Fibroblast of pulmonary artery (primary cell): ENCODE measurements around the gene SRSF4.
"Not testable (repeated sequence)": the region's sequence is repeated elsewhere in the genome, so short reads cannot be mapped to it uniquely, and the experiment has no call there.

Experiments
- DNase-seq: peaks from one replicate; pipeline ENCODE4 v3.0.0-alpha.2; 2010; ENCODE audit warnings: low read depth
- H3K4me3 ChIP-seq: replicated peaks from 2 replicates; pipeline ENCODE4 v1.5.1; 2011; ENCODE audit warnings: low read depth, mild to moderate bottlenecking, control low read depth, low read length, moderate library complexity
- TF ChIP-seq, protein P1 (sequence below): IDR thresholded peaks from 2 replicates; pipeline ENCODE4 v1.5.1; 2011; ENCODE audit warnings: mild to moderate bottlenecking, control low read depth, low read length, inconsistent platforms; ENCODE audit errors: missing control alignments

Gene SRSF4

DNA sequence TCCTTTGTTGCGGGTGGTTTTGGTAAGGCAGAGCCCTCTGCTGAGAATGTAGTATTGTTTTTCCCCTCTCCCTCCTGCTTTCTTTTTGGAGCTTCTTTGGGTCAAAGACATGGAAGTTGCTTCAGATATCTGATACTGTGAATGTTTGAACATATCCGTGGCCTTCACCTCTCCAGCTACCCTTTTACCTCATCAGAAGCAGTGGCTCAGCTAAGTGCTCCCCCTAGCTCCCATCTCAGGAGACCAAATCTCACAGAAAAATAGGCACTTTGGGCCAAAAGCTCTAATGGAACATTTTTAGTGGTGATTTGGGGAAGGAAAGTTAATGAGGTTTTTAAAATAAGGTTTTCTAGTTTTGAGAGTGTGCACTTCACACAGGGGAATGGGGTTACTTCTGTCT, 64.3 kb downstream of the SRSF4 start:
- DNase-seq, result no peak
- no peak overlapping the region for H3K4me3 ChIP-seq
- TF ChIP-seq, protein P1, sequence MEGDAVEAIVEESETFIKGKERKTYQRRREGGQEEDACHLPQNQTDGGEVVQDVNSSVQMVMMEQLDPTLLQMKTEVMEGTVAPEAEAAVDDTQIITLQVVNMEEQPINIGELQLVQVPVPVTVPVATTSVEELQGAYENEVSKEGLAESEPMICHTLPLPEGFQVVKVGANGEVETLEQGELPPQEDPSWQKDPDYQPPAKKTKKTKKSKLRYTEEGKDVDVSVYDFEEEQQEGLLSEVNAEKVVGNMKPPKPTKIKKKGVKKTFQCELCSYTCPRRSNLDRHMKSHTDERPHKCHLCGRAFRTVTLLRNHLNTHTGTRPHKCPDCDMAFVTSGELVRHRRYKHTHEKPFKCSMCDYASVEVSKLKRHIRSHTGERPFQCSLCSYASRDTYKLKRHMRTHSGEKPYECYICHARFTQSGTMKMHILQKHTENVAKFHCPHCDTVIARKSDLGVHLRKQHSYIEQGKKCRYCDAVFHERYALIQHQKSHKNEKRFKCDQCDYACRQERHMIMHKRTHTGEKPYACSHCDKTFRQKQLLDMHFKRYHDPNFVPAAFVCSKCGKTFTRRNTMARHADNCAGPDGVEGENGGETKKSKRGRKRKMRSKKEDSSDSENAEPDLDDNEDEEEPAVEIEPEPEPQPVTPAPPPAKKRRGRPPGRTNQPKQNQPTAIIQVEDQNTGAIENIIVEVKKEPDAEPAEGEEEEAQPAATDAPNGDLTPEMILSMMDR, result peak; percentile 24

DNA sequence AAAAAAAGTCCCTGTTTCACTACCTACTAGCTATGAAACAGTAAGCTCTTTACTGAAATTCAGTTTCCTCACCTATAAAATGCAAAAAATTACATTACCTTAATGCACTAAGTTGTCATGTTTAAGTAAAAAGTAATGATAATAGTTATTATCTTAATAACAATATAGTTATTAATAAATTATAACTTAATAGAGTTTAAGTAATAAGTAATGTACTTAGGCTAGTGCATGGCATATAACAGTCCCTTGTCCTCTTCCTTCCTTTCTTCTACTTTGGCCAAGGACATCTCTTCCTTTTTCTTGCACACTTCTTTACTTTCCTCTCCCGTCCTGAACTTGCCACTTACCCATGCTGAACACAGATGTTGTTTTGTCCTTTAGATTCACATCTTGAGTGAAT, 67.0 kb downstream of the SRSF4 start:
- DNase-seq, result no peak
- H3K4me3 ChIP-seq, result no peak overlapping the region
- TF ChIP-seq, protein P1, result no peak

DNA sequence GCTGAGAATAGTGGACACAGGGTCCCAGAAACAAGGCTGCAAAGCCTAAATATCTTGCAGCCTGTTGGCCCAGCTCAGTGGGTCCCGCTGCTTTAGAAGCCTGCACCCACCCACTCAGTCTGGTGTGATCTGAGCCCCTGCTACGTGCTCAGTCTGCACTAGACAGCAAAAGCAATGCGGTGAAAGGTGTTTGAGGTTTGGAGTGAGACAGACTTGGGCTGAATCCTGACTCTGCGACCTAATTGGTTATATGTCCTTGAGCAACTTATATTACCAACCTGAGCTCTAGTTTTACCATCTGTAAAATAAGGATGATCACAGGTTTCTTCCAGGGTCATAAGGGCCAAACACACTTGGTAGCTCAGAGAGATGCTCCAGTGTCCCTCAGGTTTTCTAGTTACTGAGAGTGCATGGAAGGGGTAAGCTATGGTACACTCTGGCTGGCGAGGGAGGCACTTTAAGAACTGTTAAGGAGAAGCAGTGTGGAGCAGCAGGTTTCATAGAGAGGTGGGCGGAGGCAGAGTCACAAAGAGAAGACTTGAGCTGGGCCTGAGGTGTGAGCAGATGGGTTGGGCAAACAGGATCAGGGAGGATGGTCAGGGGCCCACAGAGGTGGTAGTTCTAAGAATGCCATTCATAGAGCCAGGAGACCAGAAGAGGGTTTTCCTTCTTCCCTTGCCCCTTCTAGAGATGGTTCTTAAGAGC, 68.1 kb downstream of the SRSF4 start:
- no peak for DNase-seq
- no peak overlapping the region for H3K4me3 ChIP-seq
- TF ChIP-seq, protein P1, result no peak

DNA sequence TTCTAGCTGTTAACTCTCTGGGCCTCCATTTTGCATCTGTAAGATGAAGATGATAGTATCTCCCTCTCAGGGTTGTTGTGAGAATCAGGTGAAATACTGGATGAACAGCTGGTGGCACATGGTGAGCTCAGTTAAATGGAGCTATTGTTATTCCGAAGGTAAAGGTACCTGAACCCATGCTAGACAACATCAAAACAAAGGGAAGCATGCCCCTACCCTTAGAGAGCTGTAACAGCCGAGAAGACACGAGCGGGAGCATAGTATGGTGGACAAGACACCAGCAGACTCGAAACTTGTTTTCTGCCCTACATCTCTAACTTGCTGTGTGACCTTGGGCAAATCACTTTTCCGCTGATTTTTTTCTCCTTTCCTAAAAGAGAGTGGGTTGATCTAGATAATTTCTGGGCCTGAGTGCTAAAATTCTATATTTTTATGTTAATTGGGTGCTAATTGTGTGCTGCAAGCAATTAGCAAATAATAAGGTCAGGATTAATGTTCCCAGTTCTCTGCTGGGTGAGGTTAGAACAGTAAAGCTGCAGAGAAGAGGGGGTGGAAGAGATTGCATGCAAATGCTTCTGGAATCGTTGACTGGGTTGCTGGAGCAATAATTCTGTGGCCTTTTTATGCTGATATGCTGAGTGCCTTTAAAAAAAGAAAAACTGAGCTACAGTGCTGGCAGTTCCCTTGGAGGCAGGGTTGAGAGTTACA, 68.8 kb downstream of the SRSF4 start:
- no peak for DNase-seq
- TF ChIP-seq, protein P1, result no peak
- H3K4me3 ChIP-seq, result no peak overlapping the region

DNA sequence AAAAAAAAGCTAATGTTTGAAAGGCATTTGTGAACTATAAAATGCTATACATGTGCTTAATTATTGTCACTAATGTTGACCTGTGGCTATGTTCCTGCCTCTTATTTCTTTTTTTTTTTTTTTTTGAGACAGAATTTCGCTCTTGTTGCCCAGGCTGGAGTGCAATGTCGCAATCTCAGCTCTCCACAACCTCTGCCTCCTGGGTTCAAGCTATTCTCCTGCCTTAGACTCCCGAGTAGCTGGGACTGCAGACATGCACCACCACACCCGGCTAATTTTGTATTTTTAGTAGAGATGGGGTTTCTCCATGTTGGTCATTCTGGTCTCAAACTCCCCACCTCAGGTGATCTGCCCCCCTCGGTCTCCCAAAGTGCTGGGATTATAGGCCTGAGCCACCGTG, 73.7 kb downstream of the SRSF4 start:
- not testable (repeated sequence) for H3K4me3 ChIP-seq, DNase-seq

DNA sequence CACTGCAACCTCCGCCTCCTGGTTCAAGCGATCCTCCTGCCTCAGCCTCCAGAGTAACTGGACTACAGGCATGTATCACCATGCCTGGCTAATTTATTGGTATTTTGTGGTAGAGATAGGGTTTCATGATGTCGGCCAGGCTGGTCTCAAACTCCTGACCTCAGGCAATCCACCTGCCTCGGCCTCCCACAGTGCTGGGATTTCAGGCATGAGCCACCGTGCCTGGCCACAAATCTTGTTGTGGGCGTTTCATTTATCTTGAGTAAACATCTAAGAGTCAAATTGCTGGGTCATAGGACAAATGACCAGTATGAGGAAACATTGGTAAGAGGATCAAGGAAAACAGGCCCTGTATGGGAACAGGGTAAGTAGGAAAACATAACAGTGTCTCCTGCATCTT, 75.9 kb downstream of the SRSF4 start:
- no peak overlapping the region for H3K4me3 ChIP-seq
- TF ChIP-seq, protein P1, result no peak
- DNase-seq, result no peak

DNA sequence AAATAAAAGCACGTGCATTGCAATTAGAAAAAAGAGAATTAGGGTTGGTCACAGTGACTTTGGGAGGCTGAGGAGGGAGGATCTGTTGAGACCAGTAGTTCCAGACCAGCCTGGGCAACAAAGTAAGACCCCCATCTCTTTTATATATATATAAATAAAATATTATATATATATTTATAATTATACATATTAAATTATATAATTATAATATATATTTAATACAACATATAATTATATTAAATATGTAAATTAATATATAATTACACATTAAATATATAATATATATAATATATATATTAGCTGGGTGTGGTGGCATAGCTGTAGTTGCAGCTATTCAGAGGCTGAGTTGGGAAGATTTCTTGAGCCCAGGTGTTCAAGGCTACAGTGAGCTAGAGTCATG, 81.2 kb downstream of the SRSF4 start:
- TF ChIP-seq, protein P1, result no peak
- no peak overlapping the region for H3K4me3 ChIP-seq
- no peak for DNase-seq
